PC-9 (cell line): ENCODE results near the gene NYAP2. TPM values are rescaled to one million over a fixed set of nuclear protein-coding genes. Genes with fewer than 3 reads are reported as not detected.

Source experiments
- BruUV-seq: library from RNA; stranded (reverse); fragments of 400-500 nt; replicated peaks from 2 replicates; lab custom pipeline; 2021; lab: Mats Ljungman, UMichigan
- CTCF ChIA-PET: fragments of 300-600 bp; sonication (Branson Sonifier 250); formaldehyde crosslinking; loops from one replicate; lab custom pipeline; 2022; ENCODE audit warnings: antibody characterized with exemption; lab: Charles Lee
- POLR2A ChIA-PET: fragments of 300-600 bp; sonication (Branson Sonifier 250); formaldehyde crosslinking; loops from one replicate; lab custom pipeline; 2022; ENCODE audit warnings: antibody characterized with exemption; ENCODE audit not compliant: unreplicated experiment; lab: Charles Lee
- DNase-seq, 2 experiments: peaks; one replicate each; pipeline versions ENCODE4 v3.0.0 to v3.0.0-alpha.2; 2015 to 2022; ENCODE audit warnings: mixed read lengths in 1 of 2
- H2AFZ ChIP-seq: fragments of 200-600 bp; sonication (generic); 2 replicates; pipeline ENCODE4 v1.8.1; 2017; ENCODE audit warnings: antibody characterized with exemption
- H3F3A ChIP-seq: fragments of 200-600 bp; sonication (generic); 2 replicates; pipeline ENCODE4 v1.8.1; 2017; ENCODE audit warnings: antibody characterized with exemption, mild to moderate bottlenecking, low read depth; ENCODE audit not compliant: insufficient read depth
- H3K27ac ChIP-seq: fragments of 200-600 bp; sonication (generic); 2 replicates; pipeline ENCODE4 v1.6.1; 2016; ENCODE audit warnings: mixed run types
- H3K27me3 ChIP-seq: fragments of 200-600 bp; sonication (generic); 2 replicates; pipeline ENCODE4 v1.6.1; 2016; ENCODE audit warnings: low read depth, mixed run types; ENCODE audit not compliant: insufficient read depth
- H3K36me3 ChIP-seq: fragments of 200-600 bp; sonication (generic); 2 replicates; pipeline ENCODE4 v1.6.1; 2016; ENCODE audit warnings: low read depth, mixed run types
- H3K4me1 ChIP-seq: fragments of 200-600 bp; sonication (generic); replicated peaks from 2 replicates; pipeline ENCODE4 v1.6.1; 2016; ENCODE audit warnings: mixed run types; ENCODE audit not compliant: insufficient read depth
- H3K4me2 ChIP-seq: fragments of 200-600 bp; sonication (generic); 2 replicates; pipeline ENCODE4 v1.6.1; 2017; ENCODE audit warnings: mixed run types
- H3K4me3 ChIP-seq: fragments of 200-600 bp; sonication (generic); 2 replicates; pipeline ENCODE4 v1.6.1; 2016; ENCODE audit warnings: mixed run types
- H3K79me2 ChIP-seq: fragments of 200-600 bp; sonication (generic); 2 replicates; pipeline ENCODE4 v1.6.1; 2017; ENCODE audit warnings: low read depth, mixed run types
- H3K9me2 ChIP-seq: fragments of 200-600 bp; sonication (generic); 2 replicates; pipeline ENCODE4 v1.8.1; 2017; ENCODE audit warnings: mild to moderate bottlenecking; ENCODE audit not compliant: insufficient read depth
- H3K9me3 ChIP-seq: fragments of 200-600 bp; sonication (generic); 2 replicates; pipeline ENCODE4 v1.8.1; 2016; ENCODE audit warnings: low read depth; ENCODE audit not compliant: insufficient read depth
- H4K20me1 ChIP-seq: fragments of 200-600 bp; sonication (generic); 2 replicates; pipeline ENCODE4 v1.8.1; 2017; ENCODE audit not compliant: insufficient read depth
- CTCF ChIP-seq: fragments of 200-600 bp; sonication (generic); conservative IDR thresholded peaks from 2 replicates; pipeline ENCODE4 v1.6.1; 2017; ENCODE audit warnings: mixed run types, antibody characterized with exemption, mild to moderate bottlenecking, moderate library complexity
- EZH2 ChIP-seq: fragments of 200-600 bp; sonication (generic); IDR thresholded peaks from 2 replicates; pipeline ENCODE4 v1.8.0; 2017; ENCODE audit warnings: antibody characterized with exemption, low read depth
- intact Hi-C: fragments of 100-400 bp; cut with micrococcal nuclease; formaldehyde crosslinking; loops from one replicate; pipeline ENCODE4 v1.10.0; 2022; ENCODE audit not compliant: unreplicated experiment
- total RNA-seq: library from RNA; stranded (reverse); gene quantifications from 2 replicates; pipeline ENCODE4 v1.2.3, GENCODE V29; 2021

The NYAP2 gene
- total RNA-seq, 1 experiment from 2014 or later: 0.65 TPM

- CTCF ChIA-PET: no interaction called here
- Histone ChIP-seq H3K79me2 (no peaks in the 10 kb centered on the region), H3K4me1 (no peaks in the 10 kb centered on the region), H3K9me3 (no peaks in the 10 kb centered on the region), H3K4me2 (no peak overlapping the region), H3K27me3 (no peaks in the 10 kb centered on the region), H2AFZ (no peak overlapping the region), H3K27ac (no peak overlapping the region), H3K9me2 (0 out of 2 replicates have a peak, but pooled peaks cover 1% of the 10 kb centered on the region), H4K20me1 (no peaks in the 10 kb centered on the region), H3F3A (no peaks in the 10 kb centered on the region), H3K4me3 (no peak overlapping the region), H3K36me3 (no peaks in the 10 kb centered on the region)
- no TSS peak for BruUV-seq
- no peak for DNase-seq
- TF ChIP-seq CTCF: no peak
- TF ChIP-seq EZH2: no peak
- intact Hi-C loops: no loop called here
- POLR2A ChIA-PET: no interaction called here
Measured at GRCh38 chr2:225497166-225497565, 97.7 kb downstream of the NYAP2 start.

- no peak for TF ChIP-seq CTCF
- TF ChIP-seq EZH2: no peak
- no peak for DNase-seq
- no peaks in the 10 kb centered on the region for H3K79me2 ChIP-seq
- no peaks in the 10 kb centered on the region for H3K9me2 ChIP-seq
- no peaks in the 10 kb centered on the region for H3K27me3 ChIP-seq
- no peaks in the 10 kb centered on the region for H3K9me3 ChIP-seq
- no peak overlapping the region for H3K27ac ChIP-seq
- ChIA-PET POLR2A (no interaction called here), CTCF (no interaction called here)
- no peak overlapping the region for H3K4me3 ChIP-seq
- no peaks in the 10 kb centered on the region for H4K20me1 ChIP-seq
- H3K4me1 ChIP-seq: no peaks in the 10 kb centered on the region
- no peak overlapping the region for H2AFZ ChIP-seq
- no TSS peak for BruUV-seq
- H3K4me2 ChIP-seq: no peak overlapping the region
- H3F3A ChIP-seq: no peaks in the 10 kb centered on the region
- H3K36me3 ChIP-seq: no peaks in the 10 kb centered on the region
- intact Hi-C loops: no loop called here
Measured at GRCh38 chr2:225501022-225501421, 101.5 kb downstream of the NYAP2 start.

- BruUV-seq: no TSS peak
- H3K4me1 ChIP-seq: no peaks in the 10 kb centered on the region
- H2AFZ ChIP-seq: no peak overlapping the region
- ChIA-PET CTCF (no interaction called here), POLR2A (no interaction called here)
- H3K79me2 ChIP-seq: no peaks in the 10 kb centered on the region
- H3F3A ChIP-seq: no peaks in the 10 kb centered on the region
- no peaks in the 10 kb centered on the region for H3K27me3 ChIP-seq
- intact Hi-C loops: no loop called here
- no peaks in the 10 kb centered on the region for H4K20me1 ChIP-seq
- TF ChIP-seq CTCF: no peak
- TF ChIP-seq EZH2: no peak
- no peak overlapping the region for H3K27ac ChIP-seq
- no peak overlapping the region for H3K4me3 ChIP-seq
- no peak overlapping the region for H3K4me2 ChIP-seq
- DNase-seq: no peak
- H3K9me2 ChIP-seq: no peaks in the 10 kb centered on the region
- no peaks in the 10 kb centered on the region for H3K36me3 ChIP-seq
- no peaks in the 10 kb centered on the region for H3K9me3 ChIP-seq
Measured at GRCh38 chr2:225502971-225503370, 103.5 kb downstream of the NYAP2 start.
